ENCODE data around the gene INPP5J.

DNA sequence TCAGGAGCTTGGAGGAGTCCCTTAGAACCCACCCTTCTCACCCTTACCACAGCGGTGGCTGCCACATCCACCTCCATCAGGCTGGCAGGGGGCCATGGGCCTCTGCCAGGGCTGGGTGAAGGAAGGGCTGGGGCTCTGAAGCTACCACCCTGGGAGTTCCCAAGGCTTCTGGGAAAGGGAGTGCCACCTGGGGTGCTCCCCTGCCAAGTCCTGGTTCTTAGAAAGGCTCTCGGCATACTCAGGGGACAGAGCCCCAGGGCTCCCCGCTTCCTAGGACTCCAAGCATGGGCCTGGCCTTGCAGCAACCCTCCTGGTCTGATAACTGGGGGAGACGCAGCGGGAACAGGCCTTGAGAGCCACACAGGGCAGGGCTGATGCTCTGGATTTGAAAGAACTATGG is 18.0 kb downstream of the INPP5J start:
- TF ChIP-seq POLR2A (IDR thresholded peaks at IDR 0.05; ENCODE audit: low read depth, low read length) (no peak), TAF1 (IDR thresholded peaks at IDR 0.05; ENCODE audit: low read depth, low read length) (no peak)
